T-helper 1 cell treated with Interleukin-12 subunit alpha and Interleukin-12 subunit beta and Interleukin-4 antibody, amounts not matched to agents 30 ng/mL and 1 ng/mL, for 36 hours (primary cell): ENCODE results near the gene SORBS2. TPM values are rescaled to one million over a fixed set of nuclear protein-coding genes. Genes with fewer than 3 reads are reported as not detected.

Experiments
- intact Hi-C: fragments of 100-400 bp; cut with micrococcal nuclease; formaldehyde crosslinking; loops from one replicate; pipeline ENCODE4 v1.15.1; 2024
- total RNA-seq: library from RNA; stranded (reverse); gene quantifications from 2 replicates; pipeline ENCODE4 v1.2.3, GENCODE V29; 2022

The SORBS2 gene
- total RNA-seq, 1 donor from 2014 or later: not detected

GRCh38 chr4:185805262-185805802 is 6.7 kb downstream of the SORBS2 start:
- intact Hi-C loops: no loop called here

- intact Hi-C loops: no loop called here
Measured at GRCh38 chr4:185803022-185803421, 9.0 kb downstream of the SORBS2 start.

GRCh38 chr4:185801471-185801870 is 10.5 kb downstream of the SORBS2 start:
- intact Hi-C loops: no loop called here

GRCh38 chr4:185800266-185800945 is 11.6 kb downstream of the SORBS2 start:
- intact Hi-C loops: no loop called here

GRCh38 chr4:185799442-185799841 is 12.6 kb downstream of the SORBS2 start:
- intact Hi-C loops: no loop called here

GRCh38 chr4:185797596-185798338 is 14.2 kb downstream of the SORBS2 start:
- intact Hi-C loops: no loop called here

GRCh38 chr4:185797018-185797417 is 15.0 kb downstream of the SORBS2 start:
- intact Hi-C loops: no loop called here

- intact Hi-C loops: no loop called here
Measured at GRCh38 chr4:185796176-185796575, 15.8 kb downstream of the SORBS2 start.

GRCh38 chr4:185794637-185795036 is 17.4 kb downstream of the SORBS2 start:
- intact Hi-C loops: no loop called here

- intact Hi-C loops: no loop called here
Measured at GRCh38 chr4:185793716-185794115, 18.3 kb downstream of the SORBS2 start.

- intact Hi-C loops: no loop called here
Measured at GRCh38 chr4:185793116-185793485, 18.9 kb downstream of the SORBS2 start.

- intact Hi-C loops: no loop called here
Measured at GRCh38 chr4:185792384-185793115, 19.4 kb downstream of the SORBS2 start.

GRCh38 chr4:185787926-185788679 is 23.9 kb downstream of the SORBS2 start:
- intact Hi-C loops: no loop called here

GRCh38 chr4:185786422-185786821 is 25.6 kb downstream of the SORBS2 start:
- intact Hi-C loops: no loop called here

GRCh38 chr4:185783574-185783973 is 28.4 kb downstream of the SORBS2 start:
- intact Hi-C loops: no loop called here

- intact Hi-C loops: no loop called here
Measured at GRCh38 chr4:185782523-185782922, 29.5 kb downstream of the SORBS2 start.

- intact Hi-C loops: no loop called here
Measured at GRCh38 chr4:185781555-185782215, 30.3 kb downstream of the SORBS2 start.

- intact Hi-C loops: no loop called here
Measured at GRCh38 chr4:185780472-185780871, 31.5 kb downstream of the SORBS2 start.

GRCh38 chr4:185779517-185779916 is 32.5 kb downstream of the SORBS2 start:
- intact Hi-C loops: no loop called here

GRCh38 chr4:185778307-185778706 is 33.7 kb downstream of the SORBS2 start:
- intact Hi-C loops: no loop called here
